HG02763 (cell line): ENCODE results near the gene SOX4.

Source experiments
- ATAC-seq: cut with Tn5 transposase; IDR thresholded peaks from one replicate; pipeline ENCODE4 v1.9.1; 2021; ENCODE audit warnings: mild to moderate bottlenecking, moderate library complexity; ENCODE audit not compliant: unreplicated experiment

The SOX4 gene

GRCh38 chr6:21592953-21593352 lies 598 bp upstream of the SOX4 start:
- no peak for ATAC-seq

GRCh38 chr6:21593927-21594415 lies 420 bp downstream of the SOX4 start:
- peak; percentile 8 for ATAC-seq

DNA sequence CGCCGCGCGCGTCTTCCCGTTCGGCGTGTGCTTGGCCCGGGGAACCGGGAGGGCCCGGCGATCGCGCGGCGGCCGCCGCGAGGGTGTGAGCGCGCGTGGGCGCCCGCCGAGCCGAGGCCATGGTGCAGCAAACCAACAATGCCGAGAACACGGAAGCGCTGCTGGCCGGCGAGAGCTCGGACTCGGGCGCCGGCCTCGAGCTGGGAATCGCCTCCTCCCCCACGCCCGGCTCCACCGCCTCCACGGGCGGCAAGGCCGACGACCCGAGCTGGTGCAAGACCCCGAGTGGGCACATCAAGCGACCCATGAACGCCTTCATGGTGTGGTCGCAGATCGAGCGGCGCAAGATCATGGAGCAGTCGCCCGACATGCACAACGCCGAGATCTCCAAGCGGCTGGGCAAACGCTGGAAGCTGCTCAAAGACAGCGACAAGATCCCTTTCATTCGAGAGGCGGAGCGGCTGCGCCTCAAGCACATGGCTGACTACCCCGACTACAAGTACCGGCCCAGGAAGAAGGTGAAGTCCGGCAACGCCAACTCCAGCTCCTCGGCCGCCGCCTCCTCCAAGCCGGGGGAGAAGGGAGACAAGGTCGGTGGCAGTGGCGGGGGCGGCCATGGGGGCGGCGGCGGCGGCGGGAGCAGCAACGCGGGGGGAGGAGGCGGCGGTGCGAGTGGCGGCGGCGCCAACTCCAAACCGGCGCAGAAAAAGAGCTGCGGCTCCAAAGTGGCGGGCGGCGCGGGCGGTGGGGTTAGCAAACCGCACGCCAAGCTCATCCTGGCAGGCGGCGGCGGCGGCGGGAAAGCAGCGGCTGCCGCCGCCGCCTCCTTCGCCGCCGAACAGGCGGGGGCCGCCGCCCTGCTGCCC lies 1.1 kb downstream of the SOX4 start:
- peak; percentile 25 for ATAC-seq

- ATAC-seq: peak; percentile 23
These were observed 2.0 kb downstream of the SOX4 start for GRCh38 chr6:21595285-21596144.

- ATAC-seq: no peak
These were observed 2.8 kb downstream of the SOX4 start for GRCh38 chr6:21596145-21596948.

- no peak for ATAC-seq
These were observed 3.6 kb downstream of the SOX4 start for GRCh38 chr6:21596949-21597682.

- no peak for ATAC-seq
These were observed 4.5 kb downstream of the SOX4 start for GRCh38 chr6:21597801-21598673.

- ATAC-seq: no peak
These were observed 5.1 kb downstream of the SOX4 start for GRCh38 chr6:21598674-21599023.

DNA sequence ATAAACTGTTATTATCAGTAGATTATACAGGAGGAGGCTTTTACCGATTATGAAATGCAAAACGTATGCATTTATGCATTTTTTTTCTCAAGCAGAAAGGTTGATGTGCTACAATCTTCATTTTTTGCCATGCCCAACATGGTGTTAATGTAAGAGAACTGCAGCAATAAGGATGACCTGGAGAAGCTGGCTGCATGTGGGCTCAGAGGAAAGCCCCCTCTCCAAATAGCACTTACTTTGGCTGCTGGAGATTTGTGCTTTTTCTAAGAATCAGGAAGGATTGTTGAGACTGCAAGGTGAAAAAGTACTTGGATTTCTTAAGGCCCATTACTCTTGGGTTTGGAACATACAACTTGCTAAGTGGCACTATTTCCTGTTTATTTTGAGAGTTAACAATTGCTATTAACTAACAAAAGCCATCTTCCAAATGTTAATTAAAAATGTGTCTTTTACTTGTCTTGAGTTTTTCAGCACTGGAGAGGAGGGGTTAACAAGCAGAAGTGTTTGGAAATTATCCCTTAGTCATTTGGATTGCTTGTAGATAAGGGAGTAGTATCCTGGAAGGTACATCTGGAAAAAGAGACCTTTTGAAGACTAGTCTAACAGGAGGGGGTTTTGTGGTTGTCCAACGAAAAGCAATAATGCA lies 5.6 kb downstream of the SOX4 start:
- ATAC-seq: no peak

- no peak for ATAC-seq
These were observed 7.9 kb downstream of the SOX4 start for GRCh38 chr6:21601339-21601923.

GRCh38 chr6:21601932-21602390 lies 8.4 kb downstream of the SOX4 start:
- ATAC-seq: no peak

GRCh38 chr6:21603082-21603952 lies 9.8 kb downstream of the SOX4 start:
- ATAC-seq: no peak

DNA sequence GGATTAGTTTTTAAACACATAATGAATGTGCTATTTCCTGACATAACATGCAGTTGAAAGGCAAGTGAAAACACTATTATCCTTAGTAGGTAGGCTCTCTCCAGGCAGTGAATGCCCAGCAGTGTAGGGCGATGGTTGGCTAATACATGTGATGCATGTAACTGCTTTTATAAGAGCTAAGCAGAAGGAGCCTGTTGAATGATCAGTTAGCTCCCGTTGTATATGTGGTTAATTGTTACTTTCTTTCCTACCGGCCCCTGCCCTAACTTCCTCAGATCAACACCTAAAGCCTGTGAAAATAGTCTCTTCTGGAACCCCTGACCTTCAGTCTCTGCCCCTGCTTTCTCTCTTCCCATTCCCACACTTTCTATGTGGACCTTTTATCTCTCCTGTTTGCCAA lies 10.5 kb downstream of the SOX4 start:
- no peak for ATAC-seq

DNA sequence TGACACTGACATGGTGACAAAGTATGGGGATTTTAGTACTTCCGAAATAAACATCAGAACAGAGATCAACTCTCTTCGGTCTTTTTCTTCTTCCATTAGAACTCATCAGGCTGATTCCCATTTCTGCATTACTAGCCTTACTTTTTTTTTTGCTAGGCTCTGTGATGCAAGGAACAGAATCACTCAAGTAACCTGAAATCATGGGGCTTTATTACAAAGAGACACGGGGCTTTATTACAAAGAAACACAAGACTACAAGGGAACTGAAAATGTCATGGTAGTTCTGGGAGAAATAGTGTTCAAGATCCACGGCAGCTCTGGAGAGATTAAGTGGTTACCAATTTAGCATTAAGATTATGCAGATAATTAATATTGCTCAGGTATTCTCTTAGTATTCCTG lies 11.6 kb downstream of the SOX4 start:
- no peak for ATAC-seq

GRCh38 chr6:21608601-21609000 lies 15.1 kb downstream of the SOX4 start:
- ATAC-seq: no peak

DNA sequence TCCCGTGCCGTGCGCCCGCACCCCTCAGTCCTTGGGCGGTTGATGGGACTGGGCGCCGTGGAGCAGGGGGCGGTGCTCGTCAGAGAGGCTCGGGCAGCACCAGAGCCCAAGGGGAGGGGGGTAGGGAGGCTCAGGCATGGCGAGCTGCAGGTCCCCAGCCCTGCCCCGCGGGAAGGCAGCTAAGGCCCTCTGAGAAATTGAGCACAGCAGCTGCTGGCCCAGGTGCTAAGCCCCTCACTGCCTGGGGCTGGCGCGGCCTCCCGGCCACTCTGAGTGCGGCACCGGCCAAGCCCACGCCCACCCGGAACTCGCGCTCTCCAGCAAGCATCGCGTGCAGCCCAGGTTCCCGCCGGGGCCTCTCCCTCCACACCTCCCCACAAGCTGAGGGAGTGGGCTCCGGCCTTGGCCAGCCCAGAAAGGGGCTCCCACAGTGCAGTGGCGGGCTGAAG lies 16.4 kb downstream of the SOX4 start:
- ATAC-seq: no peak

- peak; percentile 89 for ATAC-seq
These were observed 16.8 kb downstream of the SOX4 start for GRCh38 chr6:21610341-21610740.
